Fibroblast of lung (primary cell): ENCODE results near the gene POLQ. TPM values are rescaled to one million over a fixed set of nuclear protein-coding genes. Genes with fewer than 3 reads are reported as not detected.

Source experiments
- DNase-seq, 2 donors: peaks; one replicate each; pipeline versions ENCODE4 v3.0.0 to v3.0.0-alpha.2; 2010; ENCODE audit warnings: low read depth in 2 of 2
- H2AFZ ChIP-seq: 2 replicates; pipeline ENCODE4 v1.5.1; 2012; ENCODE audit warnings: low read length, control low read depth, inconsistent platforms
- H3K27ac ChIP-seq: 2 replicates; pipeline ENCODE4 v1.5.1; 2011; ENCODE audit warnings: low read length, control low read depth; ENCODE audit not compliant: insufficient read depth
- H3K27me3 ChIP-seq: 2 replicates; pipeline ENCODE4 v1.5.1; 2011; ENCODE audit warnings: mild to moderate bottlenecking, low read length; ENCODE audit not compliant: control insufficient read depth, insufficient read depth
- H3K36me3 ChIP-seq: 2 replicates; pipeline ENCODE4 v1.5.1; 2011; ENCODE audit warnings: low read length; ENCODE audit not compliant: control insufficient read depth, insufficient read depth
- H3K4me1 ChIP-seq: 2 replicates; pipeline ENCODE4 v1.5.1; 2011; ENCODE audit warnings: low read length; ENCODE audit not compliant: control insufficient read depth, insufficient read depth; ENCODE audit errors: extremely low read depth
- H3K4me2 ChIP-seq: 2 replicates; pipeline ENCODE4 v1.5.1; 2011; ENCODE audit warnings: low read length, control low read depth; ENCODE audit not compliant: insufficient read depth; ENCODE audit errors: extremely low read depth
- H3K4me3 ChIP-seq, 4 experiments: fragments of 200-600 bp in 1 of 4; sonication (generic) in 1 of 4; replicated peaks in 1 of 4; 2 replicates each; pipeline ENCODE4 v1.5.1; 2011 to 2016; ENCODE audit warnings: low read length in 4 of 4, low read depth in 3 of 4, mild to moderate bottlenecking in 3 of 4, control low read depth in 2 of 4, inconsistent platforms in 1 of 4, mixed read lengths in 1 of 4; ENCODE audit not compliant: insufficient read depth in 1 of 4; ENCODE audit errors: control extremely low read depth in 1 of 4
- H3K79me2 ChIP-seq: 2 replicates; pipeline ENCODE4 v1.5.1; 2012; ENCODE audit warnings: mild to moderate bottlenecking, low read length, inconsistent platforms; ENCODE audit not compliant: control insufficient read depth, insufficient read depth
- H3K9ac ChIP-seq: 2 replicates; pipeline ENCODE4 v1.5.1; 2011; ENCODE audit warnings: mild to moderate bottlenecking, low read length, control low read depth; ENCODE audit not compliant: insufficient read depth
- H3K9me3 ChIP-seq: 2 replicates; pipeline ENCODE4 v1.5.1; 2012; ENCODE audit warnings: low read depth, low read length; ENCODE audit not compliant: control insufficient read depth, insufficient read depth
- H4K20me1 ChIP-seq: 2 replicates; pipeline ENCODE4 v1.5.1; 2011; ENCODE audit warnings: low read length; ENCODE audit not compliant: control insufficient read depth, insufficient read depth; ENCODE audit errors: extremely low read depth
- CTCF ChIP-seq, 2 donors: IDR thresholded peaks in 1 of 2; conservative IDR thresholded peaks in 1 of 2; 1 replicate in 1 of 2; 2 replicates in 1 of 2; pipeline ENCODE4 v1.5.1; 2011 to 2012; ENCODE audit warnings: low read length in 2 of 2, control low read depth in 1 of 2, inconsistent platforms in 1 of 2, low read depth in 1 of 2, mild to moderate bottlenecking in 1 of 2
- EZH2 ChIP-seq: IDR thresholded peaks from 2 replicates; pipeline ENCODE4 v1.5.1; 2012; ENCODE audit warnings: low read length, control low read depth, mild to moderate bottlenecking; ENCODE audit errors: missing control alignments
- polyA plus RNA-seq, 2 donors: library from polyadenylated mRNA; depleted of rRNA in 1 of 2; stranded (reverse) in 1 of 2; unstranded in 1 of 2; fragments of >200 nt; gene quantifications; 2 replicates each; pipeline ENCODE4 v1.2.1, GENCODE V29; 2011 to 2012; ENCODE audit warnings: missing spikeins in 1 of 2
- total RNA-seq: library from RNA; depleted of rRNA; stranded (reverse); fragments of >200 nt; gene quantifications from 2 replicates; pipeline ENCODE4 v1.2.1, GENCODE V29; 2014

Gene POLQ
- total and polyA plus RNA-seq, 2 donors (not counting 1 experiment from before 2014, with no cell fraction given), result 1.1 to 4.1 TPM

- Histone ChIP-seq H3K27me3 (no peaks in the 10 kb centered on the region), H3K36me3 (no peaks in the 10 kb centered on the region)
- no peak for DNase-seq
Measured at GRCh38 chr3:121562148-121562547, 16.4 kb upstream of the POLQ start.

GRCh38 chr3:121557426-121557934, 11.7 kb upstream of the POLQ start:
- Histone ChIP-seq H3K4me1 (no peaks in the 10 kb centered on the region), H3K27ac (no peak overlapping the region), H2AFZ (no peak overlapping the region), H3K79me2 (no peaks in the 10 kb centered on the region), H3K27me3 (no peaks in the 10 kb centered on the region), H4K20me1 (no peaks in the 10 kb centered on the region), H3K4me2 (no peak overlapping the region), H3K4me3 (no peak overlapping the region), H3K9ac (no peak overlapping the region), H3K9me3 (no peaks in the 10 kb centered on the region), H3K36me3 (no peaks in the 10 kb centered on the region)
- no peak for TF ChIP-seq CTCF (conservative IDR thresholded peaks at IDR 0.05 in 1 of 2, IDR thresholded peaks at IDR 0.05 in 1 of 2; ENCODE audit: low read depth in 1 of 2, low read length in 2 of 2)
- TF ChIP-seq EZH2, result no peak
- DNase-seq, result no peak

More at GRCh38 chr3:121562148-121562547, 16.4 kb upstream of the POLQ start:
- no peak overlapping the region for H2AFZ ChIP-seq
- no peaks in the 10 kb centered on the region for H3K79me2 ChIP-seq
- TF ChIP-seq EZH2, result no peak
- no peak for TF ChIP-seq CTCF (conservative IDR thresholded peaks at IDR 0.05 in 1 of 2, IDR thresholded peaks at IDR 0.05 in 1 of 2; ENCODE audit: low read depth in 1 of 2, low read length in 2 of 2)
- no peak overlapping the region for H3K4me3 ChIP-seq
- H3K4me1 ChIP-seq, result no peaks in the 10 kb centered on the region
- H4K20me1 ChIP-seq, result no peaks in the 10 kb centered on the region
- no peak overlapping the region for H3K4me2 ChIP-seq
- no peak overlapping the region for H3K27ac ChIP-seq
- no peak overlapping the region for H3K9ac ChIP-seq
- no peaks in the 10 kb centered on the region for H3K9me3 ChIP-seq

GRCh38 chr3:121552797-121553196, 7.0 kb upstream of the POLQ start:
- DNase-seq, result no peak
- Histone ChIP-seq H3K9me3 (no peaks in the 10 kb centered on the region), H3K79me2 (no peaks in the 10 kb centered on the region), H3K27ac (no peak overlapping the region), H3K27me3 (no peaks in the 10 kb centered on the region), H3K4me3 (no peak overlapping the region), H3K36me3 (no peaks in the 10 kb centered on the region), H3K9ac (no peak overlapping the region), H2AFZ (peak overlapping the region; percentile 42), H3K4me1 (no peaks in the 10 kb centered on the region), H3K4me2 (no peak overlapping the region), H4K20me1 (no peaks in the 10 kb centered on the region)
- TF ChIP-seq EZH2 (no peak), CTCF (conservative IDR thresholded peaks at IDR 0.05 in 1 of 2, IDR thresholded peaks at IDR 0.05 in 1 of 2; ENCODE audit: low read depth in 1 of 2, low read length in 2 of 2) (no peak)
